CD8-positive, alpha-beta memory T cell (primary cell): ENCODE results near the gene PERCC1. TPM values are rescaled to one million over a fixed set of nuclear protein-coding genes. Genes with fewer than 3 reads are reported as not detected.

Experiments used
- CTCF ChIA-PET: fragments of 350-600 bp; sonication (Branson Sonifier 250); formaldehyde crosslinking; loops from one replicate; lab custom pipeline; 2021; ENCODE audit warnings: antibody characterized with exemption; lab: Charles Lee
- POLR2A ChIA-PET: fragments of 350-600 bp; sonication (Branson Sonifier 250); formaldehyde crosslinking; loops from one replicate; lab custom pipeline; 2021; ENCODE audit warnings: antibody characterized with exemption; lab: Charles Lee
- DNase-seq, 5 donors: peaks; one replicate each; pipeline versions ENCODE4 v3.0.0 to v3.0.0-alpha.2; 2020 to 2022; ENCODE audit warnings: mixed read lengths in 1 of 5
- H3K27ac ChIP-seq: one replicate; pipeline ENCODE4 v1.7.0; 2013; ENCODE audit warnings: low read depth, mild to moderate bottlenecking, low read length, moderate library complexity
- H3K27me3 ChIP-seq: 2 replicates; pipeline ENCODE4 v1.7.0; 2013; ENCODE audit warnings: low read length, mild to moderate bottlenecking; ENCODE audit not compliant: insufficient read depth, poor library complexity, severe bottlenecking
- H3K36me3 ChIP-seq: 2 replicates; pipeline ENCODE4 v1.7.0; 2013; ENCODE audit warnings: mild to moderate bottlenecking, low read length, moderate library complexity; ENCODE audit not compliant: insufficient read depth
- H3K4me1 ChIP-seq: 2 replicates; pipeline ENCODE4 v1.7.0; 2013; ENCODE audit warnings: mild to moderate bottlenecking, low read length, moderate library complexity; ENCODE audit not compliant: insufficient read depth
- H3K4me3 ChIP-seq: 2 replicates; pipeline ENCODE4 v1.7.0; 2013; ENCODE audit warnings: mild to moderate bottlenecking, low read length
- H3K9me3 ChIP-seq: 2 replicates; pipeline ENCODE4 v1.7.0; 2013; ENCODE audit warnings: mild to moderate bottlenecking, low read length
- H3K27ac Mint-ChIP-seq, 8 donors: one replicate each; pipeline ENCODE4 v1.8.0; 2020 to 2021; ENCODE audit warnings: mixed read lengths in 8 of 8, mild to moderate bottlenecking in 6 of 8, inconsistent platforms in 3 of 8, moderate library complexity in 3 of 8
- H3K27me3 Mint-ChIP-seq, 2 donors: one replicate each; pipeline ENCODE4 v1.8.0; 2020 to 2021; ENCODE audit warnings: mixed read lengths in 2 of 2, mild to moderate bottlenecking in 1 of 2, moderate library complexity in 1 of 2
- H3K36me3 Mint-ChIP-seq, 3 donors: one replicate each; pipeline ENCODE4 v1.8.0; 2020 to 2021; ENCODE audit warnings: mixed read lengths in 3 of 3, inconsistent platforms in 1 of 3, mild to moderate bottlenecking in 1 of 3
- H3K4me1 Mint-ChIP-seq, 3 donors: one replicate each; pipeline ENCODE4 v1.8.0; 2020 to 2021; ENCODE audit warnings: mixed read lengths in 3 of 3, inconsistent platforms in 1 of 3, mild to moderate bottlenecking in 1 of 3
- H3K4me3 Mint-ChIP-seq, 7 donors: one replicate each; pipeline ENCODE4 v1.8.0; 2020 to 2021; ENCODE audit warnings: mixed read lengths in 7 of 7, mild to moderate bottlenecking in 6 of 7, moderate library complexity in 4 of 7, inconsistent platforms in 2 of 7
- H3K9me3 Mint-ChIP-seq, 5 donors: one replicate each; pipeline ENCODE4 v1.8.0; 2020 to 2022; ENCODE audit warnings: mixed read lengths in 5 of 5, mild to moderate bottlenecking in 3 of 5, moderate library complexity in 2 of 5, inconsistent platforms in 1 of 5
- polyA plus RNA-seq: library from polyadenylated mRNA; unstranded; fragments of 300-500 nt; fragmentation: Illumina TruSeq; gene quantifications from one replicate; pipeline ENCODE4 v1.2.3, GENCODE V29; 2021
- total RNA-seq, 2 experiments: library from RNA; stranded (reverse); gene quantifications; one replicate each; pipeline ENCODE4 v1.2.3, GENCODE V29; 2021

The PERCC1 gene
- total and polyA plus RNA-seq, 3 experiments from 2014 or later, result 0.33 to 0.48 TPM; not detected in 1

GRCh38 chr16:1457489-1458245 lies 26.8 kb downstream of the PERCC1 start:
- no peaks in the 10 kb centered on the region for H3K4me1 ChIP-seq
- H3K9me3 ChIP-seq, result no peaks in the 10 kb centered on the region
- Mint-ChIP-seq H3K4me3 (no peak overlapping the region), H3K9me3 (no peaks in the 10 kb centered on the region), H3K4me1 (peaks cover 0 to 12% (median 5%) of the 10 kb centered on the region in 3 donors), H3K36me3 (peaks cover 0 to 67% (median 3%) of the 10 kb centered on the region in 3 donors), H3K27me3 (no peaks in the 10 kb centered on the region), H3K27ac (no peak overlapping the region)
- no peak overlapping the region for H3K4me3 ChIP-seq
- H3K27ac ChIP-seq, result no peak overlapping the region
- DNase-seq, result no peak
- H3K36me3 ChIP-seq, result no peaks in the 10 kb centered on the region
- ChIA-PET POLR2A (no interaction called here), CTCF (no interaction called here)
- no peaks in the 10 kb centered on the region for H3K27me3 ChIP-seq

DNA sequence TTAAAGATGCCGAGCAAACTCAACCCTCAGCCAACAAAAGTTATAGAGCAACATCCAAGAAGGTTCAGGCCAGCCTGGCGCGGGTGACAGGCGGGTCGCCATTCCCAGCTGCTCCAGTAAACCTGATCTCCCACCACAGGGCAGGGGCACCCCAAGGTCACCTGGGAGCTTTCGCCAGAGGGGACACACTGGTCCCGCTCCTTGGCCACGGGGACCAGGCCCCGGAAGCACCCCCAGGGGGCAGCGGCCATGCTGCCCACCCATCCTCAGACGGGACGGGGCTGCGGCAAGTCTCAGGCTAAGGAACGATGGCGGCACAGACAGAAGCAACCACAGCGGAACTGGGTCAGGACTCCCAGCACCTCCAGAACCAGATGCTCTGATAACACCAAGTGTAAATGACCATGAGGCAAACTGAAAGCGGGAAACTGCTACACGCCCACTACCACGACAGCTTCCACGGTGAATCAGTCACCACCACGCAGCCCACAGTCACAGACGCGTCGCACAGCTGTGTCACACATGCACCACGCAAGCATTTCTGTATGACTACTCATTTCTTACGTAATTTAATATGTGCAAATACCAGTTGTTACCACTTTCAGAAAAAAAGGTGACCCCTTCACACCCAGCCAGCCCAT lies 27.6 kb downstream of the PERCC1 start:
- H3K9me3 Mint-ChIP-seq, result no peaks in the 10 kb centered on the region
- H3K27ac ChIP-seq, result no peak overlapping the region
- no peaks in the 10 kb centered on the region for H3K27me3 Mint-ChIP-seq
- POLR2A ChIA-PET, result interaction anchor here (0.6 kb wide), 1 partner anchor 27 kb away, joined by 4 read pairs; no protein-coding TSS in a partner anchor
- H3K36me3 ChIP-seq, result no peaks in the 10 kb centered on the region
- peak overlapping the region in 2 of 8 donors; percentile 68 to 76 for H3K27ac Mint-ChIP-seq
- peaks cover 0 to 65% (median 3%) of the 10 kb centered on the region in 3 donors for H3K36me3 Mint-ChIP-seq
- H3K4me1 Mint-ChIP-seq, result peaks cover 0 to 12% (median 4%) of the 10 kb centered on the region in 3 donors
- no peaks in the 10 kb centered on the region for H3K4me1 ChIP-seq
- no peaks in the 10 kb centered on the region for H3K9me3 ChIP-seq
- H3K4me3 ChIP-seq, result no peak overlapping the region
- DNase-seq, result no peak
- CTCF ChIA-PET, result no interaction called here
- H3K4me3 Mint-ChIP-seq, result no peak overlapping the region
- H3K27me3 ChIP-seq, result no peaks in the 10 kb centered on the region

DNA sequence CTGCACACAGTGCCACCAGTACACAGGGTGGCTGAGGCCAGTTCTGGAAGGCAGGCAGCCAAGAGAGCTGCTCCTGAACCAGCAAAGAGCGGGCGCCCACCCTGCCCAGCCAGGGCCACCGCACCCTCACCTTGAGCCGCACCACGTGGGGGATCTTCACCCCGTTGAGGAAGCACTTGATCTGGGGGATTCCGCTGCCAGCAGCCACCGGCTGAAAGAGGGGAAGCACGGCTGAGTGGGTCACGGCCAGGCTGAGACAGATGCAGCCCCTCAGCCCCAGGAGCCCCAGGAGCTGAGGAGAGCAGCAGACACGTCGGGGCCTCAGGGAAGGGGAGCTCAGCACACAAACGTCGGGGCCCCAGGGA lies 28.1 kb downstream of the PERCC1 start:
- no peaks in the 10 kb centered on the region for H3K9me3 Mint-ChIP-seq
- H3K27me3 Mint-ChIP-seq, result no peaks in the 10 kb centered on the region
- no peak overlapping the region for H3K4me3 Mint-ChIP-seq
- POLR2A ChIA-PET, result interaction anchor here (0.6 kb wide), 1 partner anchor 26 kb away, joined by 4 read pairs; no protein-coding TSS in a partner anchor
- no peak overlapping the region for H3K27ac ChIP-seq
- H3K36me3 ChIP-seq, result no peaks in the 10 kb centered on the region
- H3K9me3 ChIP-seq, result no peaks in the 10 kb centered on the region
- no peak overlapping the region for H3K4me3 ChIP-seq
- no peaks in the 10 kb centered on the region for H3K27me3 ChIP-seq
- no peaks in the 10 kb centered on the region for H3K4me1 ChIP-seq
- peaks cover 0 to 62% (median 3%) of the 10 kb centered on the region in 3 donors for H3K36me3 Mint-ChIP-seq
- H3K4me1 Mint-ChIP-seq, result peaks cover 0 to 8% (median 2%) of the 10 kb centered on the region in 3 donors
- DNase-seq, result peak in 1 of 5 donors; percentile 39
- CTCF ChIA-PET, result no interaction called here
- peak overlapping the region in 1 of 8 donors; percentile 76 for H3K27ac Mint-ChIP-seq

GRCh38 chr16:1459967-1460366 lies 29.1 kb downstream of the PERCC1 start:
- Histone ChIP-seq H3K27me3 (no peaks in the 10 kb centered on the region), H3K27ac (no peak overlapping the region), H3K9me3 (no peaks in the 10 kb centered on the region), H3K4me1 (no peaks in the 10 kb centered on the region), H3K36me3 (no peaks in the 10 kb centered on the region), H3K4me3 (no peak overlapping the region)
- Mint-ChIP-seq H3K4me3 (no peak overlapping the region), H3K36me3 (peaks cover 0 to 63% (median 3%) of the 10 kb centered on the region in 3 donors), H3K27me3 (no peaks in the 10 kb centered on the region), H3K27ac (no peak overlapping the region), H3K9me3 (no peaks in the 10 kb centered on the region), H3K4me1 (peaks cover 0 to 4% (median 0%) of the 10 kb centered on the region in 3 donors)
- ChIA-PET CTCF (no interaction called here), POLR2A (no interaction called here)
- DNase-seq, result no peak

DNA sequence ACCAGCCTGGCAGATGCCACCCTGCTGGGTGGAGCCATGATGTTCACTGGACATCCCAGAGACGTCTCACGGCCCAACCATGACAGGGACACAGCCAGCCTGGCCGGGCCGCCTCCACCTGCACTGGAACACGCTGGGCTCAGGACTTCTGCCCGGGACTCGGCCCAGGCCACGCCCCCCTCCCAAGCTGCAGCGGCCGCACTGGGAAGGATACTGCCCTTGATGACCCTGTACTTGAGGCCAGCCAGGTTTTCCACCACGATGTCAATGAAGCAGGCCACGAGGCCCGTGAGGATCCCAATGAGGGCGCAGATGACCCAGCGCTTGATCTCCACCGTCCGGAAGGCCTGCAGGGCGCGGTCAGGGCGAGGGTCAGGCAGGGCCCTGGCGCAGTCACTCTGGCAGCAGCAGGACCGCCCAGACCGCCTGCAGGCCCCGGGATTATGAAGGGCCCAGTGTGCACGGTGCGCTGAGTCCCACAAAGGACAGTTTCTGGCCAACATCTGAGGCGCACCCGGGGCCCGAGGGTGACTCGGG lies 29.8 kb downstream of the PERCC1 start:
- peaks cover 0 to 4% (median 0%) of the 10 kb centered on the region in 3 donors for H3K4me1 Mint-ChIP-seq
- ChIA-PET CTCF (no interaction called here), POLR2A (no interaction called here)
- H3K4me3 ChIP-seq, result no peak overlapping the region
- no peaks in the 10 kb centered on the region for H3K9me3 Mint-ChIP-seq
- H3K36me3 Mint-ChIP-seq, result peaks cover 0 to 59% (median 3%) of the 10 kb centered on the region in 3 donors
- H3K4me3 Mint-ChIP-seq, result no peak overlapping the region
- H3K27ac Mint-ChIP-seq, result no peak overlapping the region
- no peak for DNase-seq
- no peaks in the 10 kb centered on the region for H3K9me3 ChIP-seq
- H3K27me3 Mint-ChIP-seq, result no peaks in the 10 kb centered on the region
- no peaks in the 10 kb centered on the region for H3K4me1 ChIP-seq
- H3K36me3 ChIP-seq, result no peaks in the 10 kb centered on the region
- no peak overlapping the region for H3K27ac ChIP-seq
- H3K27me3 ChIP-seq, result no peaks in the 10 kb centered on the region

- Histone ChIP-seq H3K27ac (no peak overlapping the region), H3K4me3 (no peak overlapping the region), H3K36me3 (no peaks in the 10 kb centered on the region), H3K27me3 (no peaks in the 10 kb centered on the region), H3K4me1 (no peaks in the 10 kb centered on the region), H3K9me3 (no peaks in the 10 kb centered on the region)
- H3K27ac Mint-ChIP-seq, result no peak overlapping the region
- no peak for DNase-seq
- POLR2A ChIA-PET, result no interaction called here
- CTCF ChIA-PET, result no interaction called here
- H3K36me3 Mint-ChIP-seq, result peaks cover 0 to 55% (median 3%) of the 10 kb centered on the region in 3 donors
- H3K27me3 Mint-ChIP-seq, result no peaks in the 10 kb centered on the region
- no peak overlapping the region for H3K4me3 Mint-ChIP-seq
- peaks cover 0 to 4% (median 0%) of the 10 kb centered on the region in 3 donors for H3K4me1 Mint-ChIP-seq
- no peaks in the 10 kb centered on the region for H3K9me3 Mint-ChIP-seq
Measured at GRCh38 chr16:1461146-1461545, 30.3 kb downstream of the PERCC1 start.

DNA sequence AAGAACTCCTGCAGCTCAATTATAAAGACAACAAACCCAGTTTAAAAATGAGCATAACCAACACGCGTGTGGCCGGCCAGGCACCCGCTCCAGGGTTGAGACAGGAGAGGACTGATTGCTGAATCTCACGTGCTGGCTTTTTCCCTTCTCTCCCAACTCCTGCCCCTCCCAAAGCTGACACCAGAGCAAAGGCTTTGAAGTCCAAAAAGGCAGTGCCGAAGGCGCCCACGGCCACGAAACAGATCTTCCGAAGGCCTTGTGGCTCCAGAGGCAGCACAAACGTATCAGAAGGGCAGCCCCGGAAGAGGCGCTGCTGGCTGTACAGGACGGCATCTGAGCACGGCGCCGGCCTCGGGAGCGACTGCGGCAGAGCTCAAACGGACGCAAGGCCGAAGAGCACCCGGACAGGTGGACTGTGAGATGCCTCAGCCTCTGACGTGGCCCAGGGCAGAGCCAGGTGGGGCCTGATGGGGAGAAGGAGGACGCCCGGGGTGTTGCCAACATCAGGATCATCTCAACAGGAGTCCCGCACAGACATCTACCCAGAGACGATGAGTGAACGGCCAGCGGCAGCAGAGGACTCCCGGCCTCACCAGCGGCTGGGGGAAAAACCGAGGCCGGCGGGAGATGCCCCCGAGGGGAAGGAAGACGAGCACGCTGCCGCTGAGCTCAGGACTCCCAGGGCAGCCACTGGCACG lies 33.5 kb downstream of the PERCC1 start:
- Mint-ChIP-seq H3K9me3 (no peaks in the 10 kb centered on the region), H3K4me1 (peaks cover 3 to 12% (median 5%) of the 10 kb centered on the region in 3 donors), H3K4me3 (no peak overlapping the region), H3K27ac (no peak overlapping the region), H3K36me3 (peaks cover 0 to 40% (median 3%) of the 10 kb centered on the region in 3 donors), H3K27me3 (no peaks in the 10 kb centered on the region)
- H3K9me3 ChIP-seq, result no peaks in the 10 kb centered on the region
- no peak overlapping the region for H3K4me3 ChIP-seq
- no peaks in the 10 kb centered on the region for H3K4me1 ChIP-seq
- DNase-seq, result no peak
- H3K27ac ChIP-seq, result no peak overlapping the region
- no peaks in the 10 kb centered on the region for H3K27me3 ChIP-seq
- ChIA-PET POLR2A (no interaction called here), CTCF (no interaction called here)
- H3K36me3 ChIP-seq, result no peaks in the 10 kb centered on the region
